Amniotic epithelial cell (primary cell): ENCODE data around the gene NTN3.

Experiments
- DNase-seq: peaks from one replicate; pipeline ENCODE4 v3.0.0-alpha.2; 2010; ENCODE audit warnings: low read depth

Gene NTN3

GRCh38 chr16:2497116-2497630, 26.1 kb downstream of the NTN3 start:
- no peak for DNase-seq

GRCh38 chr16:2497695-2498484, 26.8 kb downstream of the NTN3 start:
- DNase-seq, result no peak

- no peak for DNase-seq
These were observed 27.6 kb downstream of the NTN3 start for GRCh38 chr16:2498531-2499253.

- no peak for DNase-seq
These were observed 28.4 kb downstream of the NTN3 start for GRCh38 chr16:2499454-2499853.

GRCh38 chr16:2499890-2500429, 28.9 kb downstream of the NTN3 start:
- DNase-seq, result no peak

GRCh38 chr16:2500430-2500917, 29.4 kb downstream of the NTN3 start:
- DNase-seq, result no peak

- DNase-seq, result peak; percentile 87
These were observed 30.0 kb downstream of the NTN3 start for GRCh38 chr16:2500918-2501750.

- DNase-seq, result no peak
These were observed 31.1 kb downstream of the NTN3 start for GRCh38 chr16:2501946-2502895.

- no peak for DNase-seq
These were observed 34.6 kb downstream of the NTN3 start for GRCh38 chr16:2505695-2506094.

GRCh38 chr16:2507052-2507659, 36.1 kb downstream of the NTN3 start:
- no peak for DNase-seq

GRCh38 chr16:2507665-2508064, 36.6 kb downstream of the NTN3 start:
- DNase-seq, result no peak

GRCh38 chr16:2508722-2509400, 37.8 kb downstream of the NTN3 start:
- no peak for DNase-seq

- peak; percentile 72 for DNase-seq
These were observed 40.2 kb downstream of the NTN3 start for GRCh38 chr16:2511128-2511800.

- no peak for DNase-seq
These were observed 41.1 kb downstream of the NTN3 start for GRCh38 chr16:2511996-2512734.

GRCh38 chr16:2512735-2513404, 41.8 kb downstream of the NTN3 start:
- DNase-seq, result no peak

GRCh38 chr16:2513405-2514332, 42.6 kb downstream of the NTN3 start, which contains the start of gene ATP6V0C:
TSS of gene ATP6V0C (plus strand) at chr16:2513952. CDS start at chr16:2514104, 152 bp downstream.
- peak; percentile 74 for DNase-seq
